22Rv1 (cell line): ENCODE data around the gene COL4A2.
"Not testable (repeated sequence)": the region's sequence is repeated elsewhere in the genome, so short reads cannot be mapped to it uniquely, and the experiment has no call there.

Experiments
- H3K27ac ChIP-seq: fragments of 450-650 bp; 2 replicates; pipeline ENCODE4 v1.5.1; 2017
- ZFX ChIP-seq: fragments of 450-650 bp; IDR thresholded peaks from 2 replicates; pipeline ENCODE4 v1.6.1; 2017; ENCODE audit warnings: antibody characterized with exemption, borderline replicate concordance
- TF ChIP-seq, protein P1 (sequence below): fragments of 450-650 bp; IDR thresholded peaks from 2 replicates; pipeline ENCODE4 v1.5.1; 2017; ENCODE audit warnings: mild to moderate bottlenecking

COL4A2 gene

GRCh38 chr13:110393761-110394160 lies 86.7 kb downstream of the COL4A2 start:
- TF ChIP-seq, protein P1, sequence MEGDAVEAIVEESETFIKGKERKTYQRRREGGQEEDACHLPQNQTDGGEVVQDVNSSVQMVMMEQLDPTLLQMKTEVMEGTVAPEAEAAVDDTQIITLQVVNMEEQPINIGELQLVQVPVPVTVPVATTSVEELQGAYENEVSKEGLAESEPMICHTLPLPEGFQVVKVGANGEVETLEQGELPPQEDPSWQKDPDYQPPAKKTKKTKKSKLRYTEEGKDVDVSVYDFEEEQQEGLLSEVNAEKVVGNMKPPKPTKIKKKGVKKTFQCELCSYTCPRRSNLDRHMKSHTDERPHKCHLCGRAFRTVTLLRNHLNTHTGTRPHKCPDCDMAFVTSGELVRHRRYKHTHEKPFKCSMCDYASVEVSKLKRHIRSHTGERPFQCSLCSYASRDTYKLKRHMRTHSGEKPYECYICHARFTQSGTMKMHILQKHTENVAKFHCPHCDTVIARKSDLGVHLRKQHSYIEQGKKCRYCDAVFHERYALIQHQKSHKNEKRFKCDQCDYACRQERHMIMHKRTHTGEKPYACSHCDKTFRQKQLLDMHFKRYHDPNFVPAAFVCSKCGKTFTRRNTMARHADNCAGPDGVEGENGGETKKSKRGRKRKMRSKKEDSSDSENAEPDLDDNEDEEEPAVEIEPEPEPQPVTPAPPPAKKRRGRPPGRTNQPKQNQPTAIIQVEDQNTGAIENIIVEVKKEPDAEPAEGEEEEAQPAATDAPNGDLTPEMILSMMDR = no peak
- TF ChIP-seq ZFX = no peak
- no peak overlapping the region for H3K27ac ChIP-seq

- no peak overlapping the region for H3K27ac ChIP-seq
- TF ChIP-seq, protein P1 = no peak
- TF ChIP-seq ZFX = no peak
Observed at GRCh38 chr13:110394371-110394841, 87.3 kb downstream of the COL4A2 start.

DNA sequence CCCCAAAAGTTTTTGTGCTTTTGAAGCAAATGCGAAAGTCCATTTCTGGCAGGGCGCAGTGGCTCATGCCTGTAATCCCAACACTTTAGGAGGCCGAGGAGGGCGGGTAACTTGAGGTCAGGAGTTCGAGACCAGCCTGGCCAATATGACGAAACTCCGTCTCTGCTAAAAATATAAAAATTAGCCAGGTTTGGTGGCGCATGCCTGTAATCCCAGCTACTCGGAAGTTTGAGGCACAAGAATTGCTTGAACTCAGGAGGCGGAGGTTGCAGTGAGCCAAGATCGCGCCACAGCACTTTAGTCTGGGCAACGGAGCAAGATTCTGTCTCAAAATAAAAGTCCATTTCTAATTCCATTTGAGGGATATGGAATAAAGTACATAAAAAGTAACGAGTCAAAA lies 88.5 kb downstream of the COL4A2 start:
- H3K27ac ChIP-seq = not testable (repeated sequence)

- TF ChIP-seq, protein P1 = no peak
- no peak for TF ChIP-seq ZFX
- H3K27ac ChIP-seq = no peak overlapping the region
Observed at GRCh38 chr13:110396476-110396875, 89.4 kb downstream of the COL4A2 start.

DNA sequence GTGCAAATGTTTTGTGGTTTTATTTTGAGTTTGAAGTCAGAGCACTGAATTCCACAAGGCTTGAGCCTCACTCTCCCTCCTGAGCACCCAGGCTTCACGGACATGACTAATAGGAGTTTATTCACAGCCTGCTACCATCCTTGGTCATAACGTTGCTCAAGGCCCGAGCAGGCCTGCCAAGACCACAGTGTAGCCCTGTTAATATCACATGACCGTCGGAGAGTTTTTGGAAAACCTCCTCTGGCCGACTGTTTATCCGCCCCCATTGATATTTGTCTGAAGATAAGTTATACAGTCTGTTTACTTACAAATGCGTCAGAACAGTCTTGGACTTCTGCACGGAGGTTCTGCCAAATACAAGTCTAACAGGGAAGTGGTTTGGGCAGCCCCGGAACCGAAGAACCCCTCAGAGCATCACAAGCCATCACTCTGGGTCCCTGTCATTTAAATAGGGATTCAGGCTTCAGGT lies 89.9 kb downstream of the COL4A2 start:
- no peak for TF ChIP-seq ZFX
- TF ChIP-seq, protein P1 = no peak
- no peak overlapping the region for H3K27ac ChIP-seq

DNA sequence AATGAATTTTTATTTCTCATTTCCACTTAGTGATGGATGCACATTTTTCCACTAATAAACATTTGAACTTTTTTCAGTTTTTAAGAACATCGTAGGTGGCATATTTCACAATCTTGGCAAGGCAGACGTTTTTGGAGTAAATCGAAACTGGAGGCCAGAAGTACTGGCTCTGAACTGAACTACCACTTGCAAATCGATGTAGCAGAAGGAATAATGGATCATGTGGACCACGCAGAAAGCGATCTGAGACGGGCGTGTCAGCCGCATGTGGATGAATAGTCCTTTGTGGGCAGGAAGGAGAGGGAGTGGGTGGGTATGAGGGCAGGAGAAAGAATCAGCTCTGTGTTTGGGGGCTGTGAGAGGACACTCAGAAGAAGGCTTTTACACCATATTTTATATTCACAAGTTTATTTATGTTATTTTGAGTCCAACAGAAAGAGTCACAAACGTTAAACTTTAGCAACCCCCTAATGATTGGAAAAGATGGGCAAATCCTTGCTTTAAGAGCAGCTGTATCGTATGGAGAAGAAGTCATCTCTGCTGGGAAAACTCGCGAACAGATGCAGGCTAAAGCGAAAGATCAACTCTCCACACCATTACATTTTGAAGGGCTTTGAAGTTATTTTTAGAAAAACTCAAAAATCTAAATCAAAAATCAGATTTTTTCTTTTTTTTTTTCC lies 90.5 kb downstream of the COL4A2 start:
- TF ChIP-seq, protein P1 = no peak
- no peak for TF ChIP-seq ZFX
- no peak overlapping the region for H3K27ac ChIP-seq

- no peak for TF ChIP-seq ZFX
- TF ChIP-seq, protein P1 = no peak
- H3K27ac ChIP-seq = no peak overlapping the region
Observed at GRCh38 chr13:110398564-110399507, 91.8 kb downstream of the COL4A2 start.
